ENCODE measurements around the gene COL23A1.

- TF ChIP-seq POLR2AphosphoS5 (IDR thresholded peaks at IDR 0.05; ENCODE audit: borderline replicate concordance, low read depth, low read length) (no peak), EZH2 (IDR thresholded peaks at IDR 0.05) (no peak), FOXP2 (optimal IDR thresholded peaks at IDR 0.05; ENCODE audit: control extremely low read depth, extremely low read length, insufficient read depth) (no peak)
Measured at GRCh38 chr5:178454303-178454702, 135.9 kb downstream of the COL23A1 start.

Measured in SK-N-MC (cell line).